ENCODE measurements around the gene SLCO3A1. TPM values are rescaled to one million over a fixed set of nuclear protein-coding genes. Genes with fewer than 3 reads are reported as not detected.

SLCO3A1 gene
- total RNA-seq, 1 experiment from 2014 or later: not detected

DNA sequence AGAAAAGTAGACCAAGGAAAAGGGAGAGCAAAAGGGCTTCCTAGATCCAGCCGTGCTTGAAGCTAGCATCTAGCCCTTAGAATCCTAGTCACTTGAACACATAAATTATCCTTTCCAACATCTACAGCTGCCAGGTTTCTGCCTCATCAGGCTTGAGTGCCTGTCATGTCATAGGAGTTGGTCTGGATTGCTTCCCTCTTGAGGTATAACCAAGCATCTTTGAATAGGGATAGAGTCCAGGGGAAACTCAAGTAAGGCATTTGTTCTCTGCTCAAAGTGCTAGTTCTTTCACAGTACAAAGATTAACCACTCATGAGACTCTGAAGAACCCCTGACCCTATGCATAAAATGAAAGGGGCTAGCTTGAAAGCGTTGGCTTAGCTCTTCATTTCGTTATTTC, 72.3 kb downstream of the SLCO3A1 start:
- in situ Hi-C loops (cut with HindIII; ENCODE audit: low sequenced_read_pairs): no loop called here
- peak; percentile 39 for DNase-seq (ENCODE audit: low spot score)

DNA sequence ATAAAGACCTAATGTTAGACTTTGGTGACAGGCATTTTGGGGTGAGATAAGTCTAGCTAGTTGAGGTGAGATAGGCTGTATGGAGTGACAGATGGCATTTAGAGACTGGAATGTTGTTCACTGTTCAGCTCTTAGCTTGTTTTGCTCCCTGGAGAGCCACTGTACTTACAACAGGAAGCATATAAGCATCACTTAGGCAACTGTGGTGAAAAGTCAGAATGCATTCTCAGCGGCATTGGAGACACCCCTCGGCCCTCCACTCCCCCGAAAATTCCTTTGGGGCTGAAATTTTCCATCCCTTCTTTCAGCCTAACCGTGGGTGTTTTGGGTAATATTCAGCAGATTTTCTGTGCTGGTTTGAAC, 73.4 kb downstream of the SLCO3A1 start:
- peak; percentile 55 for DNase-seq (ENCODE audit: low spot score)
- in situ Hi-C loops (cut with HindIII; ENCODE audit: low sequenced_read_pairs): no loop called here

DNA sequence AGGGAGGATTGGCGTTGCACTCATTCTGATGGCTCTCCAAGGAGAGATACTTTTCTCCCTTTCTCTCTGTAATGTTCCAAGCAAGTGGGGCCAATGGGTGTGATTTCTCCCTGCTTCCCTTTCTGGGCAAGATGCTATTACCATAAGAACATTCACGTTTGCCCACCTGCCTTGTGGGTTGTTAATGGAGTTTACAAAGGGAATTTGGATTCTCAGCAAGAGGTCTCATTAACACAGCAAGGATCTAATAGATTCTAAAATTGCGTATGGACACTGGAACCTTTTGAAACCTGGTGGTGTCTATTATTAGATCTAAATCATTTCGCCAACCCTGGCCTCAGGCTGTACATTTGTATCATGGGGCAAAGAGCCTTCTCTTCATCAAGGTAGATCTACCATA, 74.1 kb downstream of the SLCO3A1 start:
- peak; percentile 36 for DNase-seq (ENCODE audit: low spot score)
- in situ Hi-C loops (cut with HindIII; ENCODE audit: low sequenced_read_pairs): no loop called here

DNA sequence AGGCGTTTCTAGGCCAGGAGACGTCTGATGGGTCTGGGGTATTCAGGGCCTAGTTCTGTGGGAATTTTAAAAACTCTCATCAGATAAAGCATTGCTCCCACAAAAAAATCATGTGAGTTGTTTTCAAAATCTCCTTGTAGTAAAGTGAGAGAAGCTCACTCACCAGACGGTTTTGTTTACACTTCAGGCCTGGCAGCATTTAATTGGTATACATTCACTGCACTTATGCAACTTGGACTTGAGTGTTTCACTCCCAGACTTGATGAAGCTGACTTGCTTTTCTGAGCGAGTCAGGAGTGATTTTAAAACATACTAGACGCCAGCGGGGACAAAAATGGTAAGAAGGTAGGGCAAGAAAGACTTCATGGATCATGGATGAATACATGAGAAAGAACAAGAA, 75.2 kb downstream of the SLCO3A1 start:
- DNase-seq (ENCODE audit: low spot score): no peak
- in situ Hi-C loops (cut with HindIII; ENCODE audit: low sequenced_read_pairs): no loop called here

DNA sequence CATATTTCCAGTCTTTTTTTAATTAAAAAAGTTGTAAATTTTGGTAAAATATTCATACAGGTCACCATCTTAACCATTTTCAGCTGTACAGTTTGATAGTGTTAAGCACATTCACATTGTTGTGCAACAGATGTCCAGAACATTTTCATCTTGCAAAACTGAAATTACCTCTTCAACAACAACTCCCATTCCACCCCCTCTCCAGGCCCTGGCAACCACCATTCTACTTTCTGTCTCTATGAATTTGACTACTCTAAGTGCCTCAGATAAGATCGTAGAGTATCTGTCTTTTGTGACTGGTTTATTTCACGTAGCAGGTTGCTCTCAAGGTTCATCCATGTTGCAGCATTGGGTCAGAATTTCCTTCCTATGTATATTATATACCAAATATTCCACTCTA, 76.0 kb downstream of the SLCO3A1 start:
- DNase-seq (ENCODE audit: low spot score): no peak
- in situ Hi-C loops (cut with HindIII; ENCODE audit: low sequenced_read_pairs): no loop called here

DNA sequence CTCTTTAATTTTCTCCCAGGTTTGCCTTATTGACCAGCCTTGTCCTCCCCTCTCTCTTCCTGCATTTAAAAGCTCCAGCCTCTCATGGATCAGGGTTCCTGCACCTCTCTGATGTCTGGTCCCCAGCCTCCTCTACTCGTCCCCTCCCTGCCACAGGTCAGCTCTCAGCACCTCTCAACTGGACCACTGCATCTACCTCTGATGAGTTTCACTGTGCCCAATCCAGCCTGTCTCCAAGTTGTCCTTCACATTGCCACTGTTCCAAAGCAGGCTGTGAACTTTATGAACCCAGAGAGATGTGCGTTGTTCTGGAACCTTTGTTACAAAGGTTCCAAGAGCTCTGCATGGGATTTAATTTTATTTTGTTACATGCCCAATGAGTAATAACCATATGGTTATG, 76.6 kb downstream of the SLCO3A1 start:
- in situ Hi-C loops (cut with HindIII; ENCODE audit: low sequenced_read_pairs): no loop called here
- DNase-seq (ENCODE audit: low spot score): no peak

DNA sequence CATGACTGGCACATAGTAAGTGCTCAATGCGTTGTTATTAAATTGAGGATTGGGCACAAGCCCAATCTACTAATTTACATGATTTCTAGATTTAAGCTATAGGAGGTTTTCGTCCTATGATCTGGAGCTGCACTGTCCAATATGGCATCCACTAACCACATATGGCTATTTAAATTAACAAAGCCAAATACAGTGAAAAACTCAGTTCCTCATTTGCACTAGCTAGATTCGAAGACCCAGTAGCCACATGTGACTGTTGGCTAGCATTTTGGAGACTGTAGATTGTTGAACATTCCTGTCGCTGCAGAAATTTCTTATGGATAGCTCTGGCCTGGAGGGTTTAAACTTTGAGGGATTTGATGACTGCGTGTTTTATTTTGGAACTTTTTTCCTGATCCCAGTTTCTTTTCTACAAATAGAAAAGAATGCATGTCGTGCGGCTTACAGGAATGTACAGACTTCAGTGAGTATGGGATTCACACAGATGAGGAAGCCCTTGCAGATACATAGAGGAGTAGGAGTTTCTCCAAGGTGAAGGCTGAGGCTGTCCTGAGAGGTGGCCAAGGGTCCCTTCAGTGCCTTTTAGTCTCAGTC, 82.8 kb downstream of the SLCO3A1 start:
- DNase-seq (ENCODE audit: low spot score): no peak
- in situ Hi-C loops (cut with HindIII; ENCODE audit: low sequenced_read_pairs): no loop called here

DNA sequence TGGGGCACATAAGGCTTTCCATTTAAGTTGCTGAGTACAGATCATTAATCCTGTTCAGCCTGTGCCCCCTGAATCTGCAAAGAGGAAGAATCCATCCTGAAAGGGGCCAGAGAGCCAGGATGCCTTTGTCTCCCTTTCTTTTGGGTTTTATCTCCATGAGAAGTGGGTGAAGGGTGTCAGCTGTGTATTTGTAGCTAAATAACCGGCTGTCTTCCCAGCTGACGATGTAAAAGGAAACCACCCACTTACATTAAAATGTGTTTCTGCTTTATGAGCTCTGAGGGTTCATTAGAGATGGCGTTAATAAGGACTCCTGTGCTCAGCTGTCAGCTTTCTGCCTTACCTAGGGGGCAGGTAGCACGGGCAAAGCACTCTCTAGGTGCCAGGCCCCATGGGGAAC, 83.4 kb downstream of the SLCO3A1 start:
- in situ Hi-C loops (cut with HindIII; ENCODE audit: low sequenced_read_pairs): no loop called here
- DNase-seq (ENCODE audit: low spot score): no peak

DNA sequence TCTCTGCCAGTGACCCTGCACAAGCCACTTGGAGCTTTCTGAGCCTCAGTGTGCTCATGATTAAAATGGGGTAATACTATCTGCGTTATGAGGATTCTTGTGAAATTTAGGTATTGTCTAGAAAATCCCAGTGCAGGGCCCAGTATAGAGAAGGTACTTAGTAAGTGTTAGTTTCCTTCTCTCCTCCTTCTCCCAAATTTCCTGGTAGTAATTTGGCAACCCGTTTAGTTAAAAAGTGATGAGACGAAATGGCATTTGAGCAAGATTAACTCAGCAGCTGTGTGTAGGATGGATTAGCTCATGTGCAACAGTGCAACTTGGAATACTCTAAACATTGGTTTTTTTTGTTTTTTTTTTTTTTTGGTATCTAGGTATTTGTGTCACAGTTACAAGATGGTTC, 84.6 kb downstream of the SLCO3A1 start:
- DNase-seq (ENCODE audit: low spot score): no peak

DNA sequence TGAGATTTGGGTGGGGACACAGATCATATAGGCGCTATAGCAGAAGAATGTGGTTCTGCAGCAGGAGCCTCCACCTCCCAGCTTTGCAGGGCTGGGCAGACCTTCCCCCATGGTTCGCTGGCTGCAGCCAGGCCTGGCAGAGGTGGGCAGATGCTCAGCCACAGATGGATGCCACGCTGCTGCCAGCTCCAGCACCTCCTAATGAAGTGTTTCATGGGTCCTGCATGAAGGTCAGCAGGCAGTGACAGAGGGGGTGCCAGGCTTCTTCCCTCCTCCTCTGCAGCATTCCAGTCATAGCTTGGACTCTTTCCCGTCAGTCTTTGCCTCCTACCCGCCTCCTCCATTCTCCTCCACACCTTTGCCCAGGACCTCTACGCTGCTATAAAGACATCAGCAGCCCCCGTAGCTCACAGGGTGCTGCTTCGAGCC, 85.9 kb downstream of the SLCO3A1 start:
- no peak for DNase-seq (ENCODE audit: low spot score)
- in situ Hi-C loops (cut with HindIII; ENCODE audit: low sequenced_read_pairs): no loop called here

More for the DNA sequence above, 84.6 kb downstream of the SLCO3A1 start:
- in situ Hi-C loops (cut with HindIII; ENCODE audit: low sequenced_read_pairs): no loop called here

DNA sequence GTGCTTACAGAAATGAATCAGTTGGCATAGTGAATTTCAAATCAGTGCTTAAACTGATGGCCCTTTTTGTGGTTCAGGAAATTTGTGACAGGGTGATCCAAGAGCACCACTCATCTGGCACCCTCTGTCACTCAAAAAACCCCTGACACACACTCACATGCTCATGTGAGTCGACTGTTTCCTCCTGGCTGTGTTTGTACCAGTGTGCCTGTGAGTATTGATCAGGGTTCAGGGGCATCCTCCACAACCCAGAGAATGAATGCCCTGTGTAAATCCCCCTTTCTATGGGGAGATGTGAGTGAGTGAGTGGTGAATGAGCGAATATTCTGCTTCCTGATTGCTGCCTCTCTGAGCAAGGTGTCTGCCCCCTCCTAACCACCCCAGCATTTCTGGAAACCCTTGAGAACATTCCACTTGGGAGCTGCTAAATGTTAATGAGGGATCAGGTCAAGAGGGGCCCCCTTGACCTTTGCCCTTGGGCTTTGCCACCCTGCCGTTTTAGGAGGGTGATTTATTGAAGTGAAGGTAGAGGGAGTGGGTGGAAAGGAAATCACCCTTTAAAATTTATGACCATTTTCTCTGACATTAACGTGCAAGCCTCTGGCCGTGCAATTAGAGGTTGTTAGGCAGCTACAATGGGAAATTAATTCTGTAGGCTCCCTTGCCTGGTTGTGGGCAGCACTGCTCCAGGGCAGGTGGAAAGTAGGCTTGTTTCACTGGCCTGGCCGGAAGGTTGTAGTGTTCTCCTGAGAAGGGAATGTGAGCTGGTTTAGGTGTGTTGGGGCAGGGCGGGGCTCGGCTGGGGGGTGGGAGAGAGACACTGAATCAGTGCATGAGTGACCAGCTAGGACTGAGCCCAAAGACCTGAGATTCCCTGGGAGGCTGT, 87.2 kb downstream of the SLCO3A1 start:
- in situ Hi-C loops (cut with HindIII; ENCODE audit: low sequenced_read_pairs): no loop called here
- no peak for DNase-seq (ENCODE audit: low spot score)

DNA sequence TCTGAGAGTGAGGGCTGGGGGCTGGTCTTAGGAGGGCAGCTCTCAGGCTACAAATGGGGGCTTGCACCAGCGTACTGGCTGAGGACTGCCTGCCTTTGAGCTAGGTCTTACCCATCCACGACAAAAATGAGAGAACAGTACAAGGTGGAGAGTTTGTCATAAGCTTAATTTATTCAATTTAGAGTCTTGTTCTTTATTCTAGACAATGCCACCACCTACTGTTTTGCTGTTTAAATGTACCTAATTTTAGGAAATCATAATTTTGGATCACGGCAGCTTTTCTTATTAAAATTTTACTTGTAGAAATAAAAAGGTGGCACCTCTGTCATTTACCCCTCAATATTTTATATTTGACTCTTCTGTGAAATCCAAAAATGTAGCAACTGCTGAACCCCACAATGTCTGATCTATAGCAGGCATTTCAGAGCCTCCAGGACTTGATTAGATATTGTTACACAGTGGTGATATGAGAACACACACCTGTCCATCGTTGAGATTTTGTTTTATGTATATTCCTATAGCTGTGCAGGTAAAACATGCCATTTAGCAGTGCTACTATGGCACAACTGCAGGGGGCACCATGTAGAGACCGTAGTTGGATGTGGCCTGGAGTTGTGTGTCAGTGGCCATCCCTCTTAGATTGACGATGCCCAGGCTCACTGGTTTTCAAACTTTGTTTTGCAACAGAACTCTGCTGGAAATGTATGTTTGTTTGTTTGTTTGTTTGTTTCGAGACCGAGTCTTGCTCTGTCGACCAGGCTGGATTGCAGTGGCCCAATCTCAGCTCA, 88.6 kb downstream of the SLCO3A1 start:
- in situ Hi-C loops (cut with HindIII; ENCODE audit: low sequenced_read_pairs): no loop called here
- DNase-seq (ENCODE audit: low spot score): peak; percentile 29

DNA sequence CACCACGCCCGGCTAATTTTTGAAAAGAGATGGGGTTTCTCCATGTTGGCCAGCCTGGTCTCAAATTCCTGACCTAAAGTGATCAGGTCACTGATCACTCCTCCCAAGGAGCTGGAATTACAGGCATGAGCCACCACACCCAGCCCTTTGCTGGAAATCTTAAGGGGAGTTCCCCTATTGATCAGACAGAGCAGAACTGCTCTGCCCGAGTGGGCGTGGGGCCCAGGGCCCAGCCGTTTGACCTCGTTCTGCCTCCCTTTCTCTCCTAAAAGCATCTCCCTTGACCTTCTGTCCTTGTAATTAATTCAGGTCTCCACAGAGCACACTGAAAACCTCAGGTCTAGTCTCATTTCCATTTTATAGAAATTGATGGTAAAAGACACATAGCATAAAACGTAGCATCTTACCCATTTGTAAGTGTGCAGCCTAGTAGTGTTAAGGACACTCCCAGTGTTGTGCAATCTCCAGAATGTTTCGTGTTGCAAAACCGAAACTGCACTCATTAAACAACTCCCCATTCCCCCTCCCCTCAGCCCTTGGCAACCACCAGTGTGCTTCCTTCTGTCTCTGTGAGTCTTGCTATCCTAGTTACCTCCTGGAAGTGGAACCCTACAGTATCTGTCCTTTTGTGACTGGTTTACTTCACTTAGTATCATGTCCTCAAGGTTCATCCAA, 89.3 kb downstream of the SLCO3A1 start:
- peak; percentile 72 for DNase-seq (ENCODE audit: low spot score)
- in situ Hi-C loops (cut with HindIII; ENCODE audit: low sequenced_read_pairs): no loop called here

DNA sequence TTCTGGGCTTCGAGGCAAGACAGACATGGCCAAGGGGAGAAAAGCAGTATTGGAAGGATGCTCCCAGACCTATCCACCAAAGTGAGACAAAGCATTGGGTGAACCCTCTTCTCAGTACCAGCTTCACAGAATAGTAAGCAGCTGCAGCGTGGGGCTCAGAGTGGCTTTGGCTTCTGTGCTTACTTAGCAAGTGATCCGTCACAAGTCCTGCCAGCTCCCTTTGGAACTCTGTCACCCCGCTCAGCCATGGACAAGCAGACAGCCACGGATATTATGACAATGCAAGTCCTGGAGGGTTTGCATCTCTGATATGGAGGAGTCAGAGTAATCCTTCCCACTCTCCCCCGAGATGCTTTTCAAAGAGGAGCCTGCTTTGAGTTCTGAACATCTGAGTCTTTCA, 90.8 kb downstream of the SLCO3A1 start:
- in situ Hi-C loops (cut with HindIII; ENCODE audit: low sequenced_read_pairs): no loop called here
- no peak for DNase-seq (ENCODE audit: low spot score)

DNA sequence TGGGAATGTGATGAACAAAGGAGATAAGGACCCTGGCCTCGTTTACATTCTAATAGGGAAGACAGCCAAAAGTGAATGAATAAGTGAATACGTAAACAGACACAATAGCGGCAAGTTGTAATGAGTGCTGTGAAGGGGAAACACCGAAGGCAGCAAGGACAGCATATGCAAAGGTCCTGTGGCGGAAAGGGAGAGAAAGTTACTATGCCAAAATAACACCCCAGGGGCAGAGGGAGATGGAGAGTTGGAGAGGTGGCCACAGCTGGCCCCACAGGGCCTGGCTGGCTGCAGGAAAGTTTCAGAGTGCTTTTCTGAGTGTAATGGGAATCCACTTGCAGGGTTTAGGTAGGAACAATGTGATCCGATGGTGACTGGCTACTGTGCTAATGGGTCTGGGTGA, 91.9 kb downstream of the SLCO3A1 start:
- in situ Hi-C loops (cut with HindIII; ENCODE audit: low sequenced_read_pairs): no loop called here
- no peak for DNase-seq (ENCODE audit: low spot score)

DNA sequence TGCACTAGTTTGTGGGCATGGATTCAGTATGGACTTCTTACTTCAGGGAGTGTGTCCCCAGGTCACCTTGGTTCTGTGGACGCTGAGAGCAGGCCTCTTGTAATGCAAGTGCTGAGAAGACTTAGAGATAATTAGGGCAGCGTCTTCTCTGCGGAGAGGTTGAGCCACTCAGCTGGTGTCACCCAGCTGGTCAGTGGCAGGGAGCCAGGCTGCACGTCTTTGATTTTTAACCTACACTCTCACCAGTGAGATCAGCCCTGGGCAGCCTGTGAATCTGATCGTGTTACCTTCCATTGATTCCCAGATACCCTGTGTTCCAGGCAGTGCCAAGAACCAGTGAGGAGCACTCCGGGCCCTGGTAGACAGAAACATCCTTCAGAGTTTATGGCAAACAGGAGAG, 92.6 kb downstream of the SLCO3A1 start:
- in situ Hi-C loops (cut with HindIII; ENCODE audit: low sequenced_read_pairs): no loop called here
- peak; percentile 55 for DNase-seq (ENCODE audit: low spot score)

DNA sequence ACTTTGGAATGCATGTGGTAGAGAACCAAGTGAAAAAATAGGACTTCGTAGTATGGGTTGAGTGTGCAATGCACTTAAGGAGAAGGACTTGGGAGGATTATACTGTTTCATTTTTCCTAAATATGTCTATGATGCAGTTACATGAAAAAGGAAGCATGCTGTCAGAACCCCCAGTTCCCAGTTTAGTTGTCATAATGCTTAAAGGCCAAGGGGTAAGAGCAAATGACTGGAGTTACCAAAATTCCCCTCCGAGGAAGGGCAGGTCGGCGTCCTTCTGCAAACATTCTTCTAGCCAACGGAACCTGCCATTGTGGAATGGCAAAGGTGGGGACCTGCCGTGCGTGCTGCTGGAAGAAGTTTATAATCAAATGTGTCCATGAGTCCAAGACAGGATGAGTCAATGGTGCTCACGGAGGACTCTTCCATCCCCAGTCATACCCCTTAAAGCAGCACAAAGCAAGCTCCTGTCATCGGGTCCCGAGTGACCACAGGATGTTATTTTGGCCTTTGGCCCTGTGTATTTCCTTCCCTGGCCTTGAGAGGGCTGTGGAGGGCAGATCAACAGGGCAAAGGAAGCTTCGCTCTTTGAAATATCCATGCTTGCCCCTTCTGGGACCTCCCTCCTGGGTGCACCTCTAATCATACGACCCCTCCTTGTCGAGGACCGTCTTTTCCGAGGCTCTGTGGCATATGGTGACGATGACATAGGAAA, 93.2 kb downstream of the SLCO3A1 start:
- no peak for DNase-seq (ENCODE audit: low spot score)
- in situ Hi-C loops (cut with HindIII; ENCODE audit: low sequenced_read_pairs): no loop called here

DNA sequence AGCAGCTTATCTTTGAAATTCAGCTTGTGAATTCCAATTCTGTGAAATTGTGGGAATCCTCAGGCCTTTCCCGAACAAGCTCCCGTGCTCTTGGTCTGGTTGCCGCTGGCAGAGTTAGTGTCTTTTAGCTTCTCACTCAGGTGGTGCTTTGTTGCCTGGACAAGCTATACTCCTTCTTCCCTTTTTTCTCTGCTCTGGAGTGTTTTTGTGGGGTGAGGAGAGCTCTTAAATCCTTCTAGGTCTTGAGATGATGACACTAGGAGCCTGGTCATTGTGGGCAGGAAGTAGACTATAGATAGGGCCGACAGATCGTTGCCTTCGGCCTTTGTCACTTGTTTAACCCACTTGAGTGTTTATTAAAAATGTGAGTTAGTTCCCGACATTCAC, 93.8 kb downstream of the SLCO3A1 start:
- in situ Hi-C loops (cut with HindIII; ENCODE audit: low sequenced_read_pairs): no loop called here
- DNase-seq (ENCODE audit: low spot score): peak; percentile 17
